GM06990 (cell line): ENCODE measurements around the gene FBXO15.

ENCODE experiments used
- DNase-seq: peaks from one replicate; pipeline ENCODE4 v3.0.0-alpha.2; 2011; ENCODE audit not compliant: insufficient read length; ENCODE audit errors: extremely low read depth
- H3K27me3 ChIP-seq: replicated peaks from 2 replicates; pipeline ENCODE4 v1.6.0; 2011; ENCODE audit warnings: low read length; ENCODE audit not compliant: control insufficient read depth, insufficient read depth
- H3K36me3 ChIP-seq: 2 replicates; pipeline ENCODE4 v1.5.1; 2011; ENCODE audit warnings: low read length; ENCODE audit not compliant: control insufficient read depth, insufficient read depth
- H3K4me3 ChIP-seq: replicated peaks from 2 replicates; pipeline ENCODE4 v1.5.1; 2011; ENCODE audit warnings: low read depth, mild to moderate bottlenecking, control low read depth, low read length
- CTCF ChIP-seq: IDR thresholded peaks from 2 replicates; pipeline ENCODE4 v1.5.1; 2011; ENCODE audit warnings: low read length, control low read depth, mild to moderate bottlenecking, inconsistent platforms; ENCODE audit not compliant: insufficient read depth, poor library complexity, severe bottlenecking

FBXO15 gene

GRCh38 chr18:74152270-74152669 is 4.6 kb upstream of the FBXO15 start:
- TF ChIP-seq CTCF = no peak
- H3K4me3 ChIP-seq = no peak overlapping the region

GRCh38 chr18:74149878-74150277 is 2.2 kb upstream of the FBXO15 start:
- peaks cover 6% of the 10 kb centered on the region for H3K36me3 ChIP-seq
- DNase-seq = no peak
- TF ChIP-seq CTCF = no peak
- no peaks in the 10 kb centered on the region for H3K27me3 ChIP-seq
- H3K4me3 ChIP-seq = peak overlapping the region; percentile 83

More at GRCh38 chr18:74152270-74152669, 4.6 kb upstream of the FBXO15 start:
- Histone ChIP-seq H3K36me3 (peaks cover 10% of the 10 kb centered on the region), H3K27me3 (no peaks in the 10 kb centered on the region)
- DNase-seq = no peak

GRCh38 chr18:74148543-74149070 is 973 bp upstream of the FBXO15 start:
- no peak for TF ChIP-seq CTCF
- no peaks in the 10 kb centered on the region for H3K27me3 ChIP-seq
- H3K4me3 ChIP-seq = peak overlapping the region; percentile 83
- H3K36me3 ChIP-seq = peaks cover 4% of the 10 kb centered on the region
- no peak for DNase-seq

- no peak for DNase-seq
- H3K36me3 ChIP-seq = no peaks in the 10 kb centered on the region; the same call in none of the 2 replicates
- no peak for TF ChIP-seq CTCF
- H3K27me3 ChIP-seq = no peaks in the 10 kb centered on the region
- H3K4me3 ChIP-seq = peak overlapping the region; percentile 83
Measured at GRCh38 chr18:74147491-74147778, 199 bp downstream of the FBXO15 start.

GRCh38 chr18:74146756-74147155 is 878 bp downstream of the FBXO15 start:
- no peak for DNase-seq
- no peaks in the 10 kb centered on the region for H3K27me3 ChIP-seq
- no peak for TF ChIP-seq CTCF
- no peaks in the 10 kb centered on the region; the same call in none of the 2 replicates for H3K36me3 ChIP-seq
- H3K4me3 ChIP-seq = peak overlapping the region; percentile 83; the same call in 1 of the 2 replicates

- no peak overlapping the region for H3K4me3 ChIP-seq
- H3K36me3 ChIP-seq = no peaks in the 10 kb centered on the region
- no peak for DNase-seq
- TF ChIP-seq CTCF = no peak
- no peaks in the 10 kb centered on the region; the same call in 1 of the 2 replicates for H3K27me3 ChIP-seq
Measured at GRCh38 chr18:74142252-74142651, 5.4 kb downstream of the FBXO15 start.
